Measurements from ENCODE around the gene TMEM232.

TMEM232 gene

DNA sequence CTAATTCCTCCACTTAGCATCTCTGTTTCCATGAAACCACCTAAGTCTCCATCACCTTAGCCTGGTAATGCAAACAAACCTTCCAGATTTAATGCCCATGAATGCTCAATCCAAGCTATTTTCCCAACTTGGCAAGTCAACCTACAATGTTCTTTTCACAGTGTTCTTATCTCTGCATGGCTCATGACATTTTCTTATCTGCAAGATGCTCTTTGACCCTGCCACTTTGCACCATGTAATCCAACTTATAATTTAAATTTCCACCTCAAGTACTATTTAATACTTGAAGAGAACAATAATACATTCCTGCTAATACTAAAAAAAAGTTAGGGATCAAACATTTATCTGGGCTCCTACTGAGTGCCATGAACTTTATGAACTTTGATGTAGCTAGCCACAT lies 164.3 kb downstream of the TMEM232 start:
- H2BK12ac ChIP-seq (ENCODE audit: low read length): no peak overlapping the region
- peaks cover 2 to 8% of the 10 kb centered on the region in 2 donors for H3K9me3 ChIP-seq (replicated peaks in 1 of 2; ENCODE audit: control insufficient read depth in 2 of 2, insufficient read depth in 1 of 2, low read depth in 1 of 2, low read length in 2 of 2)
- no peak overlapping the region for H3K9ac ChIP-seq (ENCODE audit: low read depth, low read length, poor library complexity)
- no peak overlapping the region for H3K4me2 ChIP-seq (ENCODE audit: insufficient read depth, low read length, poor library complexity, severe bottlenecking)
- no peak overlapping the region for H4K8ac ChIP-seq (ENCODE audit: low read depth, low read length)
- H2AK5ac ChIP-seq (ENCODE audit: low read depth, low read length): no peak overlapping the region
- H4K91ac ChIP-seq (ENCODE audit: low read depth, low read length, poor library complexity): no peak overlapping the region
- no peak overlapping the region for H3K18ac ChIP-seq (ENCODE audit: low read length)
- no peaks in the 10 kb centered on the region for H3K27me3 ChIP-seq (ENCODE audit: control insufficient read depth in 3 of 3, insufficient read depth in 3 of 3, low read depth in 1 of 3, low read length in 3 of 3)
- H3K27ac ChIP-seq (replicated peaks; ENCODE audit: low read length): no peak overlapping the region
- no peak overlapping the region for H3K23ac ChIP-seq (ENCODE audit: low read depth, low read length, poor library complexity)
- no peak overlapping the region for H3K4me3 ChIP-seq (ENCODE audit: low read length in 2 of 2)
- no peak overlapping the region for H2BK120ac ChIP-seq (ENCODE audit: low read depth, low read length)
- no peaks in the 10 kb centered on the region for H3K4me1 ChIP-seq (ENCODE audit: control insufficient read depth in 2 of 2, insufficient read depth in 1 of 2, low read depth in 1 of 2, low read length in 2 of 2)
- no peak for DNase-seq (ENCODE audit: low spot score)
- no peak overlapping the region for H2AFZ ChIP-seq (ENCODE audit: low read length)
- no peak overlapping the region for H3K14ac ChIP-seq (ENCODE audit: low read length)
- no peak overlapping the region for H3K4ac ChIP-seq (ENCODE audit: low read length)
- no peak overlapping the region for H2BK15ac ChIP-seq (ENCODE audit: low read length)
- H2BK5ac ChIP-seq (ENCODE audit: low read length): no peak overlapping the region
- no peaks in the 10 kb centered on the region for H3K79me1 ChIP-seq (ENCODE audit: low read depth, low read length)
- H3K36me3 ChIP-seq (replicated peaks in 1 of 2; ENCODE audit: control insufficient read depth in 2 of 2, insufficient read depth in 2 of 2, low read length in 2 of 2): peaks cover 0 to 2% of the 10 kb centered on the region in 2 donors

DNA sequence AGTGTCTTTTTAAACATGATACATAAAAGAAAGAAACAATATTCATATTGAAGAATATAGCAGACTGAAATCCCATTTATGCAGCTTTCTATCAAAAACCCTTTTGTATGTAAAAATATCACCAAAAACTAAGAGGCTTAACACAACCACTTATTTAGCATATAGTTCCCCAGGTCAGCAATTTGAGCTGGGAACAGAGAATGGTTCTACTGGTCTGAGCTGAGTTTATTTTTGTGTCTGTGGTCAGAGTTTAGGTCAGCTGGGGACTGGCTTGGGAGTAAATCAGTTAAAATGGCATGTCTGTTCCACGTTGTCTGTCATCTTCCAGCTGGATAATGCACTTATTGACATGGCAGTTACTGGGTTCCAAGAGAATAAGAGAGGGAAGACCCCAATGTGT lies 165.0 kb downstream of the TMEM232 start:
- Histone ChIP-seq H4K91ac (ENCODE audit: low read depth, low read length, poor library complexity) (no peak overlapping the region), H2AFZ (ENCODE audit: low read length) (no peak overlapping the region), H3K4me1 (ENCODE audit: control insufficient read depth in 2 of 2, insufficient read depth in 1 of 2, low read depth in 1 of 2, low read length in 2 of 2) (no peaks in the 10 kb centered on the region), H3K79me1 (ENCODE audit: low read depth, low read length) (no peaks in the 10 kb centered on the region), H2AK5ac (ENCODE audit: low read depth, low read length) (no peak overlapping the region), H3K4ac (ENCODE audit: low read length) (no peak overlapping the region), H3K4me2 (ENCODE audit: insufficient read depth, low read length, poor library complexity, severe bottlenecking) (no peak overlapping the region), H3K4me3 (ENCODE audit: low read length in 2 of 2) (no peak overlapping the region), H4K8ac (ENCODE audit: low read depth, low read length) (no peak overlapping the region), H2BK15ac (ENCODE audit: low read length) (no peak overlapping the region), H3K27ac (replicated peaks; ENCODE audit: low read length) (no peak overlapping the region), H3K23ac (ENCODE audit: low read depth, low read length, poor library complexity) (no peak overlapping the region), H2BK12ac (ENCODE audit: low read length) (no peak overlapping the region), H2BK5ac (ENCODE audit: low read length) (no peak overlapping the region), H3K9me3 (replicated peaks in 1 of 2; ENCODE audit: control insufficient read depth in 2 of 2, insufficient read depth in 1 of 2, low read depth in 1 of 2, low read length in 2 of 2) (peaks cover 2% of the 10 kb centered on the region in 2 donors), H3K27me3 (ENCODE audit: control insufficient read depth in 3 of 3, insufficient read depth in 3 of 3, low read depth in 1 of 3, low read length in 3 of 3) (no peaks in the 10 kb centered on the region), H2BK120ac (ENCODE audit: low read depth, low read length) (no peak overlapping the region), H3K14ac (ENCODE audit: low read length) (no peak overlapping the region), H3K18ac (ENCODE audit: low read length) (no peak overlapping the region), H3K9ac (ENCODE audit: low read depth, low read length, poor library complexity) (no peak overlapping the region), H3K36me3 (replicated peaks in 1 of 2; ENCODE audit: control insufficient read depth in 2 of 2, insufficient read depth in 2 of 2, low read length in 2 of 2) (peaks cover 0 to 2% of the 10 kb centered on the region in 2 donors)
- WGBS, 2 donors (ENCODE audit: extremely low coverage in 2 of 2, insufficient read length in 2 of 2, insufficient replicate concordance in 1 of 2): no CpG with 5 or more reads among the region's 1 CpG
- no peak for DNase-seq (ENCODE audit: low spot score)

GRCh38 chr5:110549301-110549700 lies 177.2 kb downstream of the TMEM232 start:
- H2AK5ac ChIP-seq (ENCODE audit: low read depth, low read length): no peak overlapping the region
- H3K27ac ChIP-seq (replicated peaks; ENCODE audit: low read length): no peak overlapping the region
- no peak overlapping the region for H2BK120ac ChIP-seq (ENCODE audit: low read depth, low read length)
- no peaks in the 10 kb centered on the region for H3K4me1 ChIP-seq (ENCODE audit: control insufficient read depth in 2 of 2, insufficient read depth in 1 of 2, low read depth in 1 of 2, low read length in 2 of 2)
- no peak overlapping the region for H2AFZ ChIP-seq (ENCODE audit: low read length)
- no peaks in the 10 kb centered on the region for H3K27me3 ChIP-seq (ENCODE audit: control insufficient read depth in 3 of 3, insufficient read depth in 3 of 3, low read depth in 1 of 3, low read length in 3 of 3)
- H3K79me1 ChIP-seq (ENCODE audit: low read depth, low read length): no peaks in the 10 kb centered on the region
- peaks cover 0 to 6% of the 10 kb centered on the region in 2 donors for H3K9me3 ChIP-seq (replicated peaks in 1 of 2; ENCODE audit: control insufficient read depth in 2 of 2, insufficient read depth in 1 of 2, low read depth in 1 of 2, low read length in 2 of 2)
- no peak overlapping the region for H3K14ac ChIP-seq (ENCODE audit: low read length)
- H3K4me2 ChIP-seq (ENCODE audit: insufficient read depth, low read length, poor library complexity, severe bottlenecking): no peak overlapping the region
- no CpG with 5 or more reads among the region's 3 CpGs for WGBS, 2 donors (ENCODE audit: extremely low coverage in 2 of 2, insufficient read length in 2 of 2, insufficient replicate concordance in 1 of 2)
- H3K4ac ChIP-seq (ENCODE audit: low read length): no peak overlapping the region
- H2BK15ac ChIP-seq (ENCODE audit: low read length): no peak overlapping the region
- no peaks in the 10 kb centered on the region for H3K36me3 ChIP-seq (replicated peaks in 1 of 2; ENCODE audit: control insufficient read depth in 2 of 2, insufficient read depth in 2 of 2, low read length in 2 of 2)
- no peak overlapping the region for H3K18ac ChIP-seq (ENCODE audit: low read length)
- no peak overlapping the region for H4K8ac ChIP-seq (ENCODE audit: low read depth, low read length)
- no peak overlapping the region for H2BK5ac ChIP-seq (ENCODE audit: low read length)
- H3K4me3 ChIP-seq (ENCODE audit: low read length in 2 of 2): no peak overlapping the region
- H3K9ac ChIP-seq (ENCODE audit: low read depth, low read length, poor library complexity): no peak overlapping the region
- H3K23ac ChIP-seq (ENCODE audit: low read depth, low read length, poor library complexity): no peak overlapping the region
- no peak overlapping the region for H2BK12ac ChIP-seq (ENCODE audit: low read length)
- DNase-seq (ENCODE audit: low spot score): no peak
- no peak overlapping the region for H4K91ac ChIP-seq (ENCODE audit: low read depth, low read length, poor library complexity)

GRCh38 chr5:110548171-110548570 lies 178.3 kb downstream of the TMEM232 start:
- H3K36me3 ChIP-seq (replicated peaks in 1 of 2; ENCODE audit: control insufficient read depth in 2 of 2, insufficient read depth in 2 of 2, low read length in 2 of 2): no peaks in the 10 kb centered on the region
- no peak overlapping the region for H4K91ac ChIP-seq (ENCODE audit: low read depth, low read length, poor library complexity)
- H3K79me1 ChIP-seq (ENCODE audit: low read depth, low read length): no peaks in the 10 kb centered on the region
- no peak overlapping the region for H3K4me3 ChIP-seq (ENCODE audit: low read length in 2 of 2)
- no peak for DNase-seq (ENCODE audit: low spot score)
- WGBS, 2 donors (ENCODE audit: extremely low coverage in 2 of 2, insufficient read length in 2 of 2, insufficient replicate concordance in 1 of 2): no CpG with 5 or more reads among the region's 3 CpGs
- H3K27ac ChIP-seq (replicated peaks; ENCODE audit: low read length): no peak overlapping the region
- no peak overlapping the region for H3K18ac ChIP-seq (ENCODE audit: low read length)
- H2BK5ac ChIP-seq (ENCODE audit: low read length): no peak overlapping the region
- H2BK15ac ChIP-seq (ENCODE audit: low read length): no peak overlapping the region
- H3K14ac ChIP-seq (ENCODE audit: low read length): no peak overlapping the region
- no peak overlapping the region for H3K23ac ChIP-seq (ENCODE audit: low read depth, low read length, poor library complexity)
- no peak overlapping the region for H3K4me2 ChIP-seq (ENCODE audit: insufficient read depth, low read length, poor library complexity, severe bottlenecking)
- H2AK5ac ChIP-seq (ENCODE audit: low read depth, low read length): no peak overlapping the region
- H3K4me1 ChIP-seq (ENCODE audit: control insufficient read depth in 2 of 2, insufficient read depth in 1 of 2, low read depth in 1 of 2, low read length in 2 of 2): no peaks in the 10 kb centered on the region
- H3K27me3 ChIP-seq (ENCODE audit: control insufficient read depth in 3 of 3, insufficient read depth in 3 of 3, low read depth in 1 of 3, low read length in 3 of 3): no peaks in the 10 kb centered on the region
- H2BK12ac ChIP-seq (ENCODE audit: low read length): no peak overlapping the region
- H2BK120ac ChIP-seq (ENCODE audit: low read depth, low read length): no peak overlapping the region
- no peak overlapping the region for H2AFZ ChIP-seq (ENCODE audit: low read length)
- H3K9ac ChIP-seq (ENCODE audit: low read depth, low read length, poor library complexity): no peak overlapping the region
- peaks cover 0 to 6% of the 10 kb centered on the region in 2 donors for H3K9me3 ChIP-seq (replicated peaks in 1 of 2; ENCODE audit: control insufficient read depth in 2 of 2, insufficient read depth in 1 of 2, low read depth in 1 of 2, low read length in 2 of 2)
- H4K8ac ChIP-seq (ENCODE audit: low read depth, low read length): no peak overlapping the region
- H3K4ac ChIP-seq (ENCODE audit: low read length): no peak overlapping the region
